Left cardiac atrium (tissue), 4 donors: ENCODE results near the gene EXD3. TPM values are rescaled to one million over a fixed set of nuclear protein-coding genes. Genes with fewer than 3 reads are reported as not detected.
"Not testable (repeated sequence)": the region's sequence is repeated elsewhere in the genome, so short reads cannot be mapped to it uniquely, and the experiment has no call there.

Experiments used
- ATAC-seq, 2 donors: fragments of 200-7000 bp; cut with Tn5 transposase; one replicate each; pipeline ENCODE4 v1.9.1; 2020; ENCODE audit warnings: mild to moderate bottlenecking in 2 of 2, moderate library complexity in 2 of 2
- DNase-seq: peaks from one replicate; pipeline ENCODE4 v3.0.0-alpha.2; 2020
- intact Hi-C, 2 donors: fragments of 100-400 bp; cut with DNase I; formaldehyde crosslinking; loops; one replicate each; pipeline versions ENCODE4 v1.14.1 to v1.15.1; 2022 to 2023
- total RNA-seq, 2 donors: library from RNA; stranded (reverse); fragmentation: NEBNext Ultra II Directional; extraction: Animal tissue kit (Norgen Biotek cat#: 25700); gene quantifications; one replicate each; pipeline ENCODE4 v1.2.1, GENCODE V29; 2021
- donor health status: DM: no; HTN: yes; CAD: no.
- donor health status: DM: no; HTN: yes; CAD: no; lungs with severe emphysema.
- donor health status: DM: yes; HTN: yes; CAD: no.
- donor health status: Dilated cardiomyopathy.

The EXD3 gene
- total RNA-seq, 2 donors from 2014 or later: 8.0 to 11.7 TPM

DNA sequence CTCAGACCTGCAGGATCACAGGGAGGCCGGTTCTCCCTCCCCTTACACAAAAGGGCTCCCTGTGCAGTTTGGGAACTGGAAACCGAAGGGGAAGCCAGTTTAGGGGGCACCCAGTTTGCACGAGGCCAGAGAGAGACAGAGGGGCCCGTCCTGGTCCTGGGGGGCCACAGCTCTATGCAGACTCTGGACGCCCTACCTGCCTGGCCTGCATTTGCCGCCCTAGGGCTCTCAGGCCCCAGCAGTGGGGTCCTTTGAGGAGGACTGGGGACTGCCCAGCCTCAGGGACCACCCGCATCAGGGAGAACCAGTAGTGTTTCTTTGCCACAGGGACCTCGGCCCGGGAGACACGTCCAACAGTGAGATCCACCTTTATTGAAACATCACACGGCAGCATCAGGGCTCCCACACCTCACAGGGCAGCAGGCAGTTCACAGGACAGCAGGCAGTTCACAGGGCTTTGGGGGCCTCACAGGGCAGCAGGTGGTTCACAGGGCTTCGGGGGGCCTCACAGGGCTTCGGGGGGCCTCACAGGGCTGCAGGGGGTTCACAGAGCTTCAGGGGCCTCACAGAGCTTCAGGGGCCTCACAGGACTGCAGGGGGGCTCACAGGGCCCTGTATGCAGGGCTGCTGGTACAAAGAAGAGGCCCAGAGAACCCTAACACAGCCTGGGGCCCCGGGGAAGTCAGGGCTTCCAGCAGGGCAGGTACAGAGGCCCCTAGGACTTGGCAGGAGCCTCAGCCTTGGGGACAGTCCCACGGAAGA lies 36.8 kb upstream of the EXD3 start:
- ATAC-seq (peak in 1 of 2 donors; percentile 1), DNase-seq (peak; percentile 19)
- intact Hi-C loops: no loop called here

DNA sequence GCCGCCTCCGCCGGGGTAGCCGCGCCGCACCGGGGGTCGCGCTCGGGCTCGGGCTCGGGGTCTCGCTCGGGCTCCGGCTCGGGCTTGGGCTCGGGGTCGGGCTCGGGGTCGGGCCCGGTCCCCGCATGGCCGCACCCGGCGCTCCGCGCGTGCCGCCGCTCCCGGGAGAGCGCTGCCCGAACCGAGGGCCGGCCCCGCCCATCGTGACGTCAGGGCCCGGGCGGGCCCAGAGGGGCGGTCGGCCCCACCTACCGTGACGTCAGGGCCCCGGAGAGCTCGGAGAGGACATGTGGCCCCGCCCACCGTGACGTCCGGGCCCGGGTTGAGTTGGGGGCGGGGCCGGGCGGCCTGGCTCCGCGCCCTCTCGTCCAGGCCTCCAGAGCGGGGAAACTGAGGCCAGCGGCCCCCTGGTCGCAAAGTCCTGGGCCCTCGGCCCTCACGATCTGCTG lies 36.2 kb upstream of the EXD3 start, which contains the start of gene NSMF:
NSMF (minus strand) TSS at position 183 of the 449 bp plus-strand sequence. CDS start 232 bp downstream, outside the sequence.
- ATAC-seq: peak; percentile 85 to 94
- peak; percentile 97 for DNase-seq
- intact Hi-C loops: no loop called here

DNA sequence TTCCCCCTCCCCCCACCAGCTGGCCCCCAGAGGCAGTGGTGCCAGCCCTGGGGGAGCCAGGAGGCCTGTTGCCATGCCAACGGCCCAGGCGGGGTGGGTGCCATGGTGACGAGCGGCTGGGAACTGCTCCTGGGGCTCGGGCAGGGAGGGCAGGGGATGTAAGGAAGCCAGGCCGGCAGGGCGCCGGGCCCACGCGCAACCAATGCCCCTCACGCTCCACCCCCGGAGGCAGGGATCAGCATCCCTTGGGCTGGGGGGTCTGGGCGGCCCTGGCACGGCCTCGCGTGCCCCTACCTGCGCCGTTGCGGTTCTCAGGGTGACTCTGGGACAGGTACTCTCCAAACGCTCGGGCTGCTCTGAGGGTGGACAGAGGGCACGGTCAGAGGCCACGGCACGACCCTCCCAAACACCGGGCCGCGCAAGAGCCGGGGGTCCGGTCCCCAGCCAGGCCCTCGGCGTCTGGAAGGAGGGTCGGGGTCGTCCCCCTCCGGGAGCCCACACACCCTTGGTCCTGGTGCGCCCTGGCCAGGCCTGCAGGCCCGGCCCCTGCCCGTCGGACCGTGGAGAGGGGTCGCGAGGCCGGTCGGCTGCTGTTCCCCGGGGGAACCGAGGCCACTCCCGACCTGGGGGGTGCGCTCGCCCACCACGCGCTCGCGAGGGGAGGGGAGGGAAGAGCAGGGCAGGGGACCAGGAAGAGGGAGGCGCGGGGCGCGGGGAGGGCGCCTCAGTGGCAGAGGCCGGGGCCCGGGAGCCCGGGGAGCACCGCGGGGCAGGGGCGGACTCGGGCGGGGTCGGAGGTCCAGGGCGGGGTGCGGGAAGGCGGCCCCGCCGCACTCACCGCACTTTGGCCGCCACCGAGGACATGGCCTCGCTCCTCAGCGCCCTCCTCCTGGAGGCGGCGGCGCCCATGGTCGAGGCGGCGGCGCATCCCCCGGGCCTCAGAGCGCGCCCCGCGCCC lies 35.5 kb upstream of the EXD3 start:
- DNase-seq (peak; percentile 32), ATAC-seq (peak in 1 of 2 donors; percentile 7)

DNA sequence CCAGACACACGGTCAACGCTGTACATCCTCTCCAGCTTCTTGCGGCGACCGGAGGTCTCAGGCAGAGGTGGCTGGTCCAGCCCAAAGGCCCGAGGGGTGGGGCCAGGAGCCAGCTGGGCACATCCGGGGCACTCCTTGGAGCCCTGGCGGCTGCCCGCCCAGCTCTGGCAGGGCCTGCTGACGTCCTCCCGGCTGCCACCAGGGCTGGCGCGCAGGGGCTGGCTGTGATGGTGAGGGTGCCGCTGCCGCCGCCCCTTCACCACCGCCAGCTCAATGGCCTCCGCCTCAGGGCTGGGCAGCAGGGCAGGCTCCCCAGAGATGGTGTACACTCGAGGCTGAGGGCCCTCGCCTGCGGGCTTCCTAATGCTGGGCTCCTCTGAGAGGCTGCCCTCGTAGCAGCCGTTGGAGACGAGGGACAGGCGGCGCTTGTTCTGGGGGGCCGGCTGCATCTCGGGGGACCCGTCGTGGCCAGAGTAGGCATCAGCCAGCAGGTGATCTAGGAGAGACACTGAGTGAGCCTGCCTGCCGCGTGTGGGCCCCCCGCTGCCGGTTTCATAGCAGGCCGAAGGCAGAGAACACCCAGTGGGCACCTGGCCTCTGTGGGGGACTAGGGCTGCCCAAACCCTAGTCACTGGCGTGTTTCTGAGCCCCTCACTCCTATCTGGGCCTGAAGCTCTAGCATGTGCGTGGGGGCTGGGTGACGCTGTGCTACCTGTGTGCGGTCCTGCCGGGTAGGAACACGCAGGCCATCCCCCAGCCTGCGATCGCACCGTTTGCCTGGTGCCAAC lies 34.6 kb upstream of the EXD3 start:
- intact Hi-C loops: no loop called here

More for the DNA sequence above, 35.5 kb upstream of the EXD3 start:
- intact Hi-C loops: no loop called here

DNA sequence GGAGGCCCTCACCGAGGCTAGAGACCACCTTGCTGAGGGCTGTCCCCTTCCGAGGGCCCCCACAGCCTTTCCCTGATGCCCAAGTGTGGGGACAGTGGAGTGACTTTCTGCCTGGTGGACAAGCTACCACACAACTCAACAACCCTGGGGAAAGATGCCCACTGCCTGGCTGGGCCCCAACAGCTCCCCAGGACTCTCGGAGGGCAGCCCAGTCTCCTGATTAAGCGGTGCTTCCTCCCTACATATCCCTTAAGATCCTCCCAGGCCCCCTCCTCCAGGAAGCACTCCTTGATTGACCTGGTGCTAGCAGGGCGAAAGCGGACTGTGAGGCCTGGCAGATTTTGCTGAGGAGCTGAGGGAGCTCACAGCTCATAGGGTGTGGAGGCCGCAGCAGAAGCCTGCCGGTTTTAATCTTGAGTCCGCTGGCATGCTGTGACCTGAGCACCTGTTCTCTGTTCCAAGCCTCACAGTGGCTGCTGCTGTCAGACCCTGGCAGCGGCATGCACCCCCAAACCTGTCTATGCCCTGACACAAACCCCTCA lies 34.0 kb upstream of the EXD3 start:
- intact Hi-C loops: no loop called here
- ATAC-seq: no peak

More for the DNA sequence above, 34.6 kb upstream of the EXD3 start:
- DNase-seq (peak; percentile 27), ATAC-seq (no peak)

DNA sequence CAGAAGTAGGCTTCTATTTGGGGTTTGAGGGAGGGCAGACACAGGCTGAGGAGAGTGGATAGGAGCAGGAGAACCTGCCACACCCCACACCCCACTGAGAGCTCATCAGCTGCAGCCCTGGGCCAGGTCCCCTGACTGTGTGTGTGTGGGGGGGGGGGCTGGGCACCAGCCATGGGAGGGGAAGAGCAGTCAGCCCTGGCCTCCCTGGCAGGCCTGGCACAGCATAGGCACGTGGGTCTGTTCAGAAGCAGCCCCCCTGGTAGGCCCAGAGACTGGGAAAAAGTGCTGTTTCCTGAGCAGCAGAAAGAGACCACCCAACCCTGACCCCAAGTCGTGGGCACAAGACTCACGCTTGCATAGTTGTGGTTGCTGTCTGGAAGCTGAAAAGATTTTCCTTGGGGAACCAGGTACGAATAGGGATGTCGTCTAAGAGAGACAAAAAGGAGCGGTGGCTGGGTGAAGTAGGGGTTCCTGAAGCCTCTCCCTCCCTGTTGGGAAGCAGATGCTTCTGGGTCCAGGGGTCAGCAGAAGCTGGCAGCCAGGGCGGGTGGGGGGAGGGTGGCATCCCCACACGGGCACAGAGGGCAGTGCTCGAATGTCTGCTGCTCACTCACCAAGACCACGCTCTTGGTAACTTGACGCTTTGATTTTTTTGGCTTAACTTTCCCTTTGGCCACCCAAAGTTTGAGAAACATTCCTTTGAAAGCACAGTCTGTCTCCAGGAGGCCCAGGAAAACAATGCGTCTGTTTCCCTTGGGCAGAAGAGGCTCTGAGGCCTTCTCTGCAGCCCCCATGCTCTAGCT lies 33.3 kb upstream of the EXD3 start:
- intact Hi-C loops: no loop called here
- DNase-seq (peak; percentile 14), ATAC-seq (no peak)

More for the DNA sequence above, 34.0 kb upstream of the EXD3 start:
- DNase-seq: peak; percentile 21

DNA sequence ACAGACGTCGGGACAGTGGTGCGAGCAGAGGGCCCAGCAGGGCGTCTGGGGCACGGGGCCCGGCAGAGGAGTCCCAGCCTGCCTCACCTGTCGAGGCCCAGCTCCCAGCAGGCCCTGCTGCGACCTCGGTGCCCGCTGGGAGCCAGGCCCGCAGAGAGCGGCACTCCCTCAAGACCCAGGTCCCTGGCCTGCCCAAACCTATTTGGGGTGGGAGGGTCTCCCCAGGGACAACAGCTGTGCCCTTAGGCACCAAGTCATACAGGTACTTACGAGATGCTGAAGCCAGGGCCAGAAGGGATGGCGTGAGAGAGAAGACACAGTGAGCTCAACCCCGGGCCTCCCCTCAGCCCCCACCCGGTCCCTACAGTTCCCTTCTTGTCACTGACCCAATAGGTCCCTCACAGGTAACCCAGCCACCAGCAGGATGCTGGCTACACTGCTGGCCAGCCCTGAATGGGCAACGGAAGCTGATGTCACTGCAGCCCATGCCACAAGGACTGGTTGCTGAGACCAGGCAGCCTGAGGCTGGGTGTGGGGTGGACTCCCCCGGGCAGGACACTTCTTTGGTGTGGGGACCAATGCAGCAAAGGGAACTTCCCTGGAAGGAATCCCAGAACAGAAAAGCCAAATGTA lies 32.5 kb upstream of the EXD3 start:
- intact Hi-C loops: no loop called here
- ATAC-seq (no peak), DNase-seq (peak; percentile 28)

DNA sequence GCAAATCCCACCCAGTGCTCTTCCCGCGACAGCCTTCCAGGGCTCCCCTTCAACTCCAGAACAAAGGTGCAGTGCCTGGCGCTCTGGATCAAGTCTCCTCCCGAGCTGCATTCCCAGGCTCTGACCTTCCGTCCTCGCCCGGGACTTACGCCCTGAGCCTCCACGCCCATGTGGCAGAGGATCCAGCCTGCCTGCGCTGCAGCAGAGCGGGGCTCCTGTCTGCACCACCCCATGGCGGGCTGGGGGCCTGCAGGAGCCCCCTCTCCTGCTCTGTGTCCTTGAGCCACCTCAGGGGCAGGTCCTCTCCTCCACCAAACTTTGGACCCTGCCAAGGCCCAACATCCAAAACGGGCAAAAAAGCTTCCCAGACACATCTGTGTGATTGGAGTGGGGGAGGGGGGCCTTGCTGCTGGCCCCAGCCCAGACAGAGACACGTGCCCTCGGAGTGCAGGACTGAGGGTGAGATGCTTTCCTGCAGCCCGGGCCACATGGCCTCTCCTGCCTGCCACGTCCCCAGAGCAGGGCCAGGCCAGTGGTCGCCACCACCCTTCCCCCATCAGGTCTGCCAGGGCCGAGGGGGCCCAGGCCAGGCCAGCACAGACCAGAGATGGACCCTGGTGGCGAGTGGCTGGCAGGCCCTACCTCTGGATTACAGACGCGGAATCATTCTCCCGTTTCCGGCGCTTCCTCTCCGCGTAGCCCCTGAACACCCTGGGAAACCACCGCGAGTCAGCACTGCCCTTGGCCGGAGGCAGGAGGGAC lies 31.8 kb upstream of the EXD3 start:
- DNase-seq: peak; percentile 49
- intact Hi-C loops: no loop called here
- ATAC-seq: peak; percentile 4 to 6

DNA sequence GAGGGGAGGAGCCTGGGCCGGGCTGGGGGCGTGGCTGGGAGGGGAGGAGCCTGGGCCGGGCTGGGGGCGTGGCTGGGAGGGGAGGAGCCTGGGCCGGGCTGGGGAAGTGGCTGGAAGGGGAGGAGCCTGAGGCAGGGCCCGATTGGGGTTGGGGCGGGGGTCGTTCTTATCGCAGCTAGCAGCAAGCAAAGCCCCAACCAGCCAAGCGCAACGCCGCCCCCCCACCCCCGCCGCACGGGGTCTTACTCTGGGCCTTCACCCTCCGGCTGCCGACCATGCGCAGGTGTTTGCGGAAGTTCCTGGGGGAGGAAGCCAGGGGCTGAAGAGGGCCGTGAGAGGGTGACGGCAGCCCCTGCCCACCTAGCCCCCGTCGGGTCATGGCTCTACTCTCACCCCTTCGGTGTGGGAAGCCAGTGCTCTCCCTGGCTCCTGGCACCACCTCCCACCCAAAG lies 31.2 kb upstream of the EXD3 start:
- DNase-seq: peak; percentile 76
- intact Hi-C loops: no loop called here
- ATAC-seq: peak; percentile 39 to 50

DNA sequence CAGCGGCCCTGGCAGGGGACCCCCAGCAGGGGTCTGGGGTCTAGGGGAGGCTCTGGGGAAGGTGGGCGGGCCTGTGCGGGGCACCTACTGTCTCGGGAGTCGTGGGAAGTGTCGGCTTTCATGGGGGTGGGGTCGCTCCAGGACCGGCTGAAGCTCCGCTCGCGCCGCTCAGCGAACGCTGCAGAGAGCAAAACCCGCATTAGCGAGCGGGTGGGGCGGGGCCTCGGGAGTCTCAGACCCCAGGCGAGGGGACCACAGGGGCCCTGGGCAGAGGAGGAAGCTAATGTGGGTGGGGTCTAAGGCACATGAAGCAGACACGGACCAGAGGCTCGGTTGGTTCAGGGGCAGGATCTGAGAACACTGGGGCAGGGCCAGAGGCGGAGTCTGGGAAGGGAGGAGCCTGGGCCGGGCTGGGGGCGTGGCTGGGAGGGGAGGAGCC lies 30.7 kb upstream of the EXD3 start:
- DNase-seq (peak; percentile 79), ATAC-seq (peak; percentile 68 to 80)
- intact Hi-C loops: no loop called here

DNA sequence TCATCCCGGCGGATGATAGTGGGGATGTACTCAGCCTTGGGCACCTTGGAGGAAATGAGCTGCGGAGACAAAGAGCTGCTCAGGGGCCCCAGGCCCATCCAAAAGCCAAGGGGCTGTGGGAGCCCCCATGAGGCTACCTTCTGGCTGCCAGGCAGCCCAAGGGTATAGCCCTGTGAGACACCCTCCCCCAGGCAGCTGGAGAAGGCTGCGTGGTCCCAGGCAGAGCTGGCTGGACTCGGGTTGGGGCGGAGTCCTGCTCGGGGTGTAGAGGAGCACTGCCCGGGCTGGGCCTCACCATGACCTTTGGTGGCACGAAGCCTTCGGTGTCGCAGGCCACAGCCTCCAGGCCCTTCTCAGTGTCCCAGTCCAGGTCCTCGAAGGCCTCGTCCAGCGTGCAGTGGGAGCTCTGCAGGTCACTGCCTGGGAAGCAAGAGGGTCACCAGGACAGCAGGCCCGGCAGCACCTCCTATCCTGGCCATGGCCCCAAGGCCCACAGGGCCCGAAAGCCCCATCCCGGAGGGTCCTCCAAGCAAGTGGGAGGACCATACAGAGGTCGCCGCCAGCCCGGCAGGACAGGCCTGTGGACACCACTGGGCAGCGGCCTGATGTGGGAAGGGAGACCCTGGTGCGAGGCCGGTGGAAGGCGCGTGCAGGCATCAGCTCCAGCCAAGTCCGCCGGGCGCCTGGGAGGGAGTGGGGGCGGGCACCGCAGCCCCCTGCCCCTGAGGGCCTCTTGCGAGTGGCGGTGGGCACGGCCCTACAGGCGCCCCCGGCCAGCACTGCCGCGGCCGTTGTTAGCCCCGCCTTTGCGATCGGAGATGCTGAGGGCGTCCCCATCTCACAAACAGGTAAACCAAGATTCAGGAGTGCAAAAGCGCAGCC lies 30.0 kb upstream of the EXD3 start:
- peak in 1 of 2 donors; percentile 1 for ATAC-seq
- intact Hi-C loops: no loop called here
- no peak for DNase-seq

DNA sequence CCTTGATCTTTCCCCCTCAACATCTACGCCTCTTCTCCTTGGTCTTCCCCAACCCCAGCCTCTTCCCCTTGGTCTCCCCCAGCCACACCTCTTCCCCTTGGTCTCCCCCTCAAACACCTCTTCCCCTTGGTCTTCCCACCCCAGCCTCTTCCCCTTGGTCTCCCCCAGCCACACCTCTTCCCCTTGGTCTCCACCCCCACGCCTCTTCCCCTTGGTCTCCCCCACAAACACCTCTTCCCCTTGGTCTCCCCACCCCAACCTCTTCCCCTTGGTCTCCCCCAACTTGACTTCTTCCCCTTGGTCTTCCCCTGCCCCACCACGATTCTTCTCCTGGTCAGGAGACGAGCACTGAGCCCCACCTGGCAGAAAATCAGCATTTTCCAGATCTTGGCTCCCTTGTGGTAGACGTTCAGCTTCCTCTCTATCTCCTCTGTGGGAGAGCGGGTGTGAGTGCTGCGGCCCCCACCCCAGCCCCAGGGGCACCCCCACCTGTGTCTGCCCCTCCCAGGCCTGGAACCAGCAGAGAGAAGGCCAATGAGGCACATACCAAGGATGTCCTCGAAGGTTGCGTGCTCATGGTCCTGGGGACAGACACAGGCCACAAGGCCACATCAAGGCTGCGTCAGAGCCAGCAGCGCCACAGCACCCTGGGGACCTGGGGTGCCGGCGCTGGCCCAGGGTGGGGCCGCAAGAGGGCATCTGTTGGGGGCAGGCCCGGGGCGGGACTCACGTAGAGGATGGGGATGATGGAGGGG lies 29.2 kb upstream of the EXD3 start:
- intact Hi-C loops: no loop called here
- ATAC-seq: no peak
- peak; percentile 25 for DNase-seq

DNA sequence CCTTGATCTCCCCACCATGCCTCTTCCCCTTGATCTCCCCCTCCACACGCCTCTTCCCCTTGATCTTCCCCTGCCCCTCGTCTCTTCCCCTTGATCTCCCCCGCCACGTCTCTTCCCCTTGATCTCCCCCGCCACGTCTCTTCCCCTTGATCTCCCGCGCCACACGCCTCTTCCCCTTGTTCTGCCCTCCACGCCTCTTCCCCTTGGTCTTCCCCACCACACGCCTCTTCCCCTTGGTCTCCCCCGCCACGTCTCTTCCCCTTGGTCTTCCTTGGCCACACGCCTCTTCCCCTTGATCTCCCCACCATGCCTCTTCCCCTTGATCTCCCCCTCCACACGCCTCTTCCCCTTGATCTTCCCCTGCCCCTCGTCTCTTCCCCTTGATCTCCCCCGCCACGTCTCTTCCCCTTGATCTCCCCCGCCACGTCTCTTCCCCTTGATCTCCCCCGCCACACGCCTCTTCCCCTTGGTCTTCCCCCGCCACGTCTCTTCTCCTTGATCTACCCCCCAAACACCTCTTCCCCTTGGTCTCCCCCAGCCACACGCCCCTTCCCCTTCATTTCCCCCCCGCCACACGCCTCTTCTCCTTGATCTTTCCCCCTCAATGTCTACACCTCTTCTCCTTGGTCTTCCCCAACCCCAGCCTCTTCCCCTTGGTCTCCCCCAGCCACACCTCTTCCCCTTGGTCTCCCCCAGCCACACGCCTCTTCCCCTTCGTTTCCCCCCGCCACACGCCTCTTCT lies 28.5 kb upstream of the EXD3 start:
- DNase-seq, ATAC-seq, intact Hi-C loops: not testable (repeated sequence)

DNA sequence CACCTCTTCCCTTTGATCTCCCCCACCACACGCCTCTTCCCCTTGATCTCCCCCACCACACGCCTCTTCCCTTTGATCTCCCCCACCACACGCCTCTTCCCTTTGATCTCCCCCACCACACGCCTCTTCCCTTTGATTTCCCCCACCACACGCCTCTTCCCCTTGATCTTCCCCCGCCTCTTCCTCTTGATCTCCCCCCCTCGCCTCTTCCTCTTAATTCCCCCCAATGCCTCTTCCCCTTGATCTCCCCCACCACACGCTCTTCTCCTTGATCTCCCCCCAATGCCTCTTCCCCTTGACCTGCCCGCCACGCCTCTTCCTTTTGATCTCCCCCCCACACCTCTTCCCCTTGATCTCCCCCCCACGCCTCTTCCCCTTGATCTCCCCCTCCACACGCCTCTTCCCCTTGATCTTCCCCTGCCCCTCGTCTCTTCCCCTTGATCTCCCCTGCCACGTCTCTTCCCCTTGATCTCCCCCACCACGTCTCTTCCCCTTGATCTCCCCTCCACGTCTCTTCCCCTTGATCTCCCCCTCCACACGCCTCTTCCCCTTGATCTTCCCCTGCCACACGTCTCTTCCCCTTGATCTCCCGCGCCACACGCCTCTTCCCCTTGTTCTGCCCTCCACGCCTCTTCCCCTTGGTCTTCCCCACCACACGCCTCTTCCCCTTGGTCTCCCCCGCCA lies 27.7 kb upstream of the EXD3 start:
- ATAC-seq, intact Hi-C loops: not testable (repeated sequence)
- peak; percentile 22 for DNase-seq
